ENCODE data around the gene XYLT1.

XYLT1 gene

DNA sequence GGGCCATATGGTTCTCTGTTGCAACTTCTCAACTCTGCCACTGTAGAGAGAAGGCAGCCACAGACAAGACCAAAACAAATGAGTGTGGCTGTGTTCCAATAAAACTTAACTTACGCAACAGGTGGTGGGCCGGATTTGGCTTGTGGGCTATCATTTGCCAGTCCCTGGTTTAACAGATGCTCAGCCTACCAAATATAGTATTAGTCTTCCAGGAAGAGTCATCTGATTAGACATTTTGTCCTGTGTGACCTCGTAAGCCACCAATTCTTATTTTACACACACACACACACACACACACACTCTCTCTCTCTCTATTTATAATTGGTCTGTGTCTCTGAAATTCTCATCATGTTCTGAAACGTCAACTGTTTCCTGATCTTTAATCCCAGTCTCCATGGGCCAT lies 245.9 kb downstream of the XYLT1 start:
- DNase-seq (ENCODE audit: low spot score): no peak

- DNase-seq (ENCODE audit: low spot score): no peak
Measured at GRCh38 chr16:17224350-17224749, 246.4 kb downstream of the XYLT1 start.

GRCh38 chr16:17223576-17223975 lies 247.2 kb downstream of the XYLT1 start:
- no peak for DNase-seq (ENCODE audit: low spot score)

DNA sequence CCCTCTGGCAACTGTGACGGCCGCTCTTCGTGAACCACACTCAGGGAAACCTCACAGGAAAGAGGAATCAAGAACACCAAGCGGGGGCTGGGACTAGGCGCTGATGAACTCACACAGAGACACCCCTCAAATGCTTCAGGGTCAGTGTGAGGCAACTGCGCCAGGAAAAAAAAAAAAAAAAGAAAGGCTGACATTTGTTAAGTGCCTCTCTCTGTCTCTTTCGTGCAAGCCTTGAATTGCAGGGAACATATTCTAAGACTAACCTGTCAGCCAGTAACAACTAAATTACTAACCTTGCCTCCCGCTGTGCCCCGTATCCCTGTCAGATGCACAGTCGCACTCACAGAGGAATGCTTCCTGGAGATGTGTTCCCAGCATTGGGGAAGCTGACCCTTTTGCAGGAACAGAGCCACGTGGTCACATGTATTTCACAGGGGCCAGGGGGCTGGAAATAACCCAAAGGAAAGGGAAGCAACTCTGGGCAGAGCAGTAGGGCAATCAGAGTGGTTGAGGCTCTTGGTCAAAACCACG lies 247.8 kb downstream of the XYLT1 start:
- no peak for DNase-seq (ENCODE audit: low spot score)

- no peak for DNase-seq (ENCODE audit: low spot score)
Measured at GRCh38 chr16:17219991-17220390, 250.8 kb downstream of the XYLT1 start.

GRCh38 chr16:17215936-17216335 lies 254.8 kb downstream of the XYLT1 start:
- no peak for DNase-seq (ENCODE audit: low spot score)

- no peak for DNase-seq (ENCODE audit: low spot score)
Measured at GRCh38 chr16:17215306-17215705, 255.5 kb downstream of the XYLT1 start.

- no peak for DNase-seq (ENCODE audit: low spot score)
Measured at GRCh38 chr16:17213974-17214373, 256.8 kb downstream of the XYLT1 start.

- peak; percentile 12 for DNase-seq (ENCODE audit: low spot score)
Measured at GRCh38 chr16:17213025-17213424, 257.7 kb downstream of the XYLT1 start.

DNA sequence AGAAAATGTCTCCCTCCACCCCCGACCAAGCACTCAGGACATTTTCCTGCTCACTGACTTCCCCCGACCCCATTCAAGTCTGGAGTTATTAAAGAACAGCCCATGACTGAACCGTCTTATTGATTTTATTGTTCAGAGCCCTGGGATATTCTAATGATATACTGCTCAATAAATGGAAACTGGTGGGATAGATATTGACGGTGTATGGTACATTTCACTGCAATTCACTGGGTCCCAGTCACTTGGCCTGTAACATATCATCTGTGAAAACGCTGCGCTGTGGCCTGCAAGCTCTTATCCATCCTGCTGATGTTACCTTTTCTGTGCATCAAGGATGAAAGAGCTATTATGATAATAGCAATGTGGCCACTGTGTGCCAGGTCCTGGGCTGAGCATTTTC lies 258.2 kb downstream of the XYLT1 start:
- no peak for DNase-seq (ENCODE audit: low spot score)

DNA sequence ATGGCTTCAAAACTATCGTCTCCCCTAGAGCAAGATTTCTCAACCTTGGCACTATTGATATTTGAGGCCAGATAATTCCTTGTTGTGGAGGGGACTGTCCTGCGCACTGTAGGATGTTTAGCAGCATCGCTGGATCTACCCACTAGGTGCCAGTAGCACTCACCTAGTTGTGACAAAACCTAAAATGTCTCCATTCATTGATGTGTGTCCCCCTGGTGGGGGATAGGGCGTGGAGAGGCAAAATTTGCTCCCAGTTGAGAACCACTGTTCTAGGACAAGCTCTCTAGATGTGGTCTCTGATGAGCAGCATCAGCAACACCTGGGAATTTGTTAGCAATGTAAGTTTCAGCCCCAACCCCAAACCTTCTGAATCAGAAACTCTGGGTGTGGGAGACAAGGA lies 259.0 kb downstream of the XYLT1 start:
- DNase-seq (ENCODE audit: low spot score): peak; percentile 17

- DNase-seq (ENCODE audit: low spot score): no peak
Measured at GRCh38 chr16:17206712-17207111, 264.0 kb downstream of the XYLT1 start.

GRCh38 chr16:17205279-17206211 lies 265.2 kb downstream of the XYLT1 start:
- no peak for DNase-seq (ENCODE audit: low spot score)

GRCh38 chr16:17204644-17205043 lies 266.1 kb downstream of the XYLT1 start:
- no peak for DNase-seq (ENCODE audit: low spot score)

DNA sequence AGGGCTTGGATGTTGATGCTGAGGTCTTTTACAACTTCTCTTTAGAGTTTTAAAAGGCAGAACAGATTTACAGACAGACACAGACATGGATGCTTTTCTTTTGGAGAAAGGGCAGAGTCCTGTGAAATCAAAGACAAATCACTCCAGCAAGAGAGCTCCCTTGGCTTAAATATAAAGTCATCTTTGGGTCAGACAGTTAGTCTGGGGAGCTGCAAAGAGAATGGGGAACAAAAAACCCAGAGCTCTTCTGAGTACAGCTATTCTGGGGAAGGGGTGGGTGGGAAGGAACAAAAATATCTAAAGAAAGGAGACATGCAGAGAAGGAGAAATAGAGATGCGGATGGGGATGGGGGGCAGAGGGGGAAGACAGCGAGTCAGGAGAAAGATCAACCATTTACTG lies 266.6 kb downstream of the XYLT1 start:
- DNase-seq (ENCODE audit: low spot score): no peak

- DNase-seq (ENCODE audit: low spot score): no peak
Measured at GRCh38 chr16:17203424-17203823, 267.3 kb downstream of the XYLT1 start.

DNA sequence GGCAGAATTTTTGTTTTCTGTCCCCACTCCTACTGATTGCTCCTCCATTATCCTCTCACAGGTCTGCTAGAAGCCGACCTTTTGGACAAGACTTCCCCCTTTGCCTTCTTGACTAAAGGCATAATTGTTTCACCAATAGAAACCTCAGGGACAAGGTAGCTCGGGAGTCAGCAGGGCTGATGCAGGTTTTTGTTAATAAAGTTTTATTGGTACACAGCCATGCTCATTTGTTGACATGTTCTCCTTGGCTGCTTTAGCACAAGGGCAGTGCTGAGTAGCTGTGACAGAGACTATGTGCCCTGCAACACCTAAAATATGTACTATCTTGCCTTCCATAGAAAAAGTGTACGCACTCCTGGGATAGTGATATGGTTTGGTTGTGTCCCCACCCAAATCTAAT lies 271.6 kb downstream of the XYLT1 start:
- DNase-seq (ENCODE audit: low spot score): no peak

DNA sequence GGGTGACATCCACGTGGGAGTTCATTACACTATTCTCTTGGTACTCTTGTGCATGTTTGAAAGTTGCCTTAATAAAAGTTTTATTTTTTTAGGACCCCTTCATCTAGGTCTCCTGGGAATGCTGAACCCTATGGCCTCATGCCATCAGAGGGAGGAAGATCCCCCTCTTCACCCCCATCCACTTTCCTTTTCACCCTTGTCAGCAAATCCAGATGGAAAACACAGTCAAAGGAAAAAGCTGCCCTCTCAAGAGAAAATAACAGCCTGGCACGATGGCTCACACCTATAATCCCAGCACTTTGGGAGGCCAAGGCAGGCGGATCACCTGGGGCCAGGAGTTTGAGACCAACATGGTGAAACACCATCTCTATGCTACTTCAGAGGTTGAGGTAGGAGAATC lies 274.2 kb downstream of the XYLT1 start:
- no peak for DNase-seq (ENCODE audit: low spot score)

DNA sequence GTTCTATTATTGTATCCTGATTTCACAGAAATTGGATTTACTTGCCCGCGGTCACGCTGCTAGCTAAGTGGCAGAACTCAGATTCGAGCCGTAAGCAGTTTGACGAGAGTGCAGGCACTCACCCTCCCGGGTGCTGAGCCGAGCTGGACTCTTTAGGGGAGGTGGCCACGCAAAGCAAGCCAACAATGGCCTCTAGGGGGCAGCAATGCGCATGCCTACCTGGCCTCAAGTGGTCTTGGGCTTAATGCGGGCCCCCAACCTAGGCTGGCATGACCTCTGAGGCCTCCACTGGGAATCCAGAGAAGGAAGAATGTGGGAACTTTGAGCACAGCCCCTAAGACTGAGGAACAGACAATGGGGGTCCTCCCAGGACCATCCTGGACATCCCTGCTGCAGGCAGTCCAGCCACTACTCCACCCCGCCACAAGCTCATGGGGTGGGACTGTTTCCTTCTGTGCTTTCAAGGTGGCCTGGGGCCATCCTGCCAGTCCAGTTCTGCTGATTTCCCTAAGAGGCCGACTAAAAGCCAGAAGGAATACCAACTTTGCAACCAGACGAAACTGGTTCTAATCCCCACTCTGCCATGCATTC lies 276.5 kb downstream of the XYLT1 start:
- DNase-seq (ENCODE audit: low spot score): peak; percentile 51

- no peak for DNase-seq (ENCODE audit: low spot score)
Measured at GRCh38 chr16:17193566-17194100, 277.1 kb downstream of the XYLT1 start.

GRCh38 chr16:17184026-17184425 lies 286.7 kb downstream of the XYLT1 start:
- DNase-seq (ENCODE audit: low spot score): no peak

GRCh38 chr16:17177959-17178905 lies 292.5 kb downstream of the XYLT1 start:
- DNase-seq (ENCODE audit: low spot score): no peak

Data from CD4-positive, alpha-beta T cell treated with Interleukin-6 at 100 ng/mL for 8 hours (primary cell).